Mononuclear cell (primary cell): ENCODE measurements around the gene DCAF12. TPM values are rescaled to one million over a fixed set of nuclear protein-coding genes. Genes with fewer than 3 reads are reported as not detected.
"Not testable (repeated sequence)": the region's sequence is repeated elsewhere in the genome, so short reads cannot be mapped to it uniquely, and the experiment has no call there.

Source experiments
- H3K27me3 ChIP-seq: 2 replicates; pipeline ENCODE4 v1.6.0; 2011; ENCODE audit warnings: low read length, control low read depth; ENCODE audit not compliant: insufficient read depth
- H3K4me1 ChIP-seq: 2 replicates; pipeline ENCODE4 v1.5.1; 2011; ENCODE audit warnings: mild to moderate bottlenecking, low read length, control low read depth; ENCODE audit not compliant: insufficient read depth
- H3K4me3 ChIP-seq: 2 replicates; pipeline ENCODE4 v1.5.1; 2011; ENCODE audit warnings: mild to moderate bottlenecking, low read length, moderate library complexity
- H3K9me3 ChIP-seq: 2 replicates; pipeline ENCODE4 v1.5.1; 2011; ENCODE audit warnings: low read depth, mild to moderate bottlenecking, control low read depth, low read length
- total RNA-seq: library from RNA; depleted of rRNA; stranded (reverse); fragments of >200 nt; gene quantifications from one replicate; pipeline ENCODE4 v1.2.3, GENCODE V29; 2012

Gene DCAF12
- total RNA-seq, 1 donor: 6.6 TPM

GRCh38 chr9:34059954-34060353 is 66.5 kb downstream of the DCAF12 start:
- Histone ChIP-seq H3K27me3 (no peaks in the 10 kb centered on the region), H3K9me3 (no peaks in the 10 kb centered on the region), H3K4me3 (no peak overlapping the region), H3K4me1 (no peaks in the 10 kb centered on the region)

GRCh38 chr9:34059281-34059680 is 67.2 kb downstream of the DCAF12 start:
- Histone ChIP-seq H3K27me3 (no peaks in the 10 kb centered on the region), H3K4me3 (no peak overlapping the region), H3K9me3 (no peaks in the 10 kb centered on the region), H3K4me1 (no peaks in the 10 kb centered on the region)

- no peaks in the 10 kb centered on the region for H3K9me3 ChIP-seq
- peaks cover 27% of the 10 kb centered on the region for H3K4me1 ChIP-seq
- H3K4me3 ChIP-seq: peak overlapping the region; percentile 86
- H3K27me3 ChIP-seq: no peaks in the 10 kb centered on the region
Measured at GRCh38 chr9:34049630-34050384, 76.7 kb downstream of the DCAF12 start.

GRCh38 chr9:34048727-34049629 is 77.5 kb downstream of the DCAF12 start, which contains the start of gene UBAP2:
UBAP2 (minus strand) TSS chr9:34048887; CDS start chr9:34017148, 31,739 bp downstream.
- H3K27me3 ChIP-seq: no peaks in the 10 kb centered on the region
- H3K9me3 ChIP-seq: no peaks in the 10 kb centered on the region
- H3K4me1 ChIP-seq: peaks cover 27% of the 10 kb centered on the region
- peak within 1 kb of the TSS; percentile 86 for H3K4me3 ChIP-seq

GRCh38 chr9:34047864-34048726 is 78.4 kb downstream of the DCAF12 start:
- Histone ChIP-seq H3K4me1 (peaks cover 27% of the 10 kb centered on the region), H3K4me3 (peak overlapping the region; percentile 86), H3K27me3 (no peaks in the 10 kb centered on the region)

GRCh38 chr9:34046784-34047379 is 79.6 kb downstream of the DCAF12 start:
- H3K4me3 ChIP-seq: no peak overlapping the region
- peaks cover 27% of the 10 kb centered on the region for H3K4me1 ChIP-seq
- no peaks in the 10 kb centered on the region for H3K9me3 ChIP-seq
- no peaks in the 10 kb centered on the region for H3K27me3 ChIP-seq

More at GRCh38 chr9:34047864-34048726, 78.4 kb downstream of the DCAF12 start:
- no peaks in the 10 kb centered on the region for H3K9me3 ChIP-seq

- Histone ChIP-seq H3K27me3 (no peaks in the 10 kb centered on the region), H3K4me1 (peaks cover 27% of the 10 kb centered on the region)
Measured at GRCh38 chr9:34045903-34046302, 80.6 kb downstream of the DCAF12 start.

GRCh38 chr9:34042074-34042473 is 84.4 kb downstream of the DCAF12 start:
- not testable (repeated sequence) for H3K4me3 ChIP-seq, H3K4me1 ChIP-seq, H3K27me3 ChIP-seq, H3K9me3 ChIP-seq

More at GRCh38 chr9:34045903-34046302, 80.6 kb downstream of the DCAF12 start:
- Histone ChIP-seq H3K4me3 (no peak overlapping the region), H3K9me3 (no peaks in the 10 kb centered on the region)

- not testable (repeated sequence) for H3K27me3 ChIP-seq, H3K4me1 ChIP-seq, H3K9me3 ChIP-seq, H3K4me3 ChIP-seq
Measured at GRCh38 chr9:34038851-34039250, 87.6 kb downstream of the DCAF12 start.

- Histone ChIP-seq H3K4me1 (no peaks in the 10 kb centered on the region), H3K4me3 (no peak overlapping the region), H3K27me3 (no peaks in the 10 kb centered on the region), H3K9me3 (no peaks in the 10 kb centered on the region)
Measured at GRCh38 chr9:34037626-34038025, 88.9 kb downstream of the DCAF12 start.

GRCh38 chr9:34036625-34037024 is 89.9 kb downstream of the DCAF12 start:
- H3K9me3 ChIP-seq: no peaks in the 10 kb centered on the region
- no peak overlapping the region for H3K4me3 ChIP-seq
- no peaks in the 10 kb centered on the region for H3K27me3 ChIP-seq
- no peaks in the 10 kb centered on the region for H3K4me1 ChIP-seq

Other genes with a start within 250 kb of the DCAF12 start
- gene UBAP2, start 77.8 kb downstream of the DCAF12 start, total RNA-seq: 27.7 TPM
- gene UBAP1, start 52.3 kb upstream of the DCAF12 start, total RNA-seq: 79.0 TPM
- 0.21 TPM for gene KIF24, start 202.6 kb upstream of the DCAF12 start, total RNA-seq
- 8.9 TPM for gene NUDT2, start 202.9 kb upstream of the DCAF12 start, total RNA-seq